Caco-2 (cell line): ENCODE data around the gene SPECC1. TPM values are rescaled to one million over a fixed set of nuclear protein-coding genes. Genes with fewer than 3 reads are reported as not detected.
"Not testable (repeated sequence)": the region's sequence is repeated elsewhere in the genome, so short reads cannot be mapped to it uniquely, and the experiment has no call there.

Experiments used
- BruUV-seq: library from RNA; stranded (reverse); fragments of 400-500 nt; replicated peaks from 2 replicates; lab custom pipeline; 2021; lab: Mats Ljungman, UMichigan
- CTCF ChIA-PET: fragments of 300-600 bp; sonication (Branson Sonifier 250); formaldehyde crosslinking; loops from one replicate; lab custom pipeline; 2022; ENCODE audit warnings: antibody characterized with exemption; lab: Charles Lee
- POLR2A ChIA-PET: fragments of 300-600 bp; sonication (Branson Sonifier 250); formaldehyde crosslinking; loops from one replicate; lab custom pipeline; 2022; ENCODE audit warnings: antibody characterized with exemption; lab: Charles Lee
- DNase-seq, 2 experiments: peaks; one replicate each; pipeline versions ENCODE4 v3.0.0 to v3.0.0-alpha.2; 2020 to 2022
- H3K27me3 ChIP-seq: replicated peaks from 2 replicates; pipeline ENCODE4 v1.6.0; 2011; ENCODE audit warnings: low read length; ENCODE audit not compliant: control insufficient read depth, insufficient read depth
- H3K36me3 ChIP-seq: 2 replicates; pipeline ENCODE4 v1.5.1; 2011; ENCODE audit warnings: low read length; ENCODE audit not compliant: control insufficient read depth, insufficient read depth
- H3K4me1 ChIP-seq: fragments of 250-450 bp; sonication (Bioruptor Pico); 2 replicates; pipeline ENCODE4 v1.5.1; 2020; ENCODE audit warnings: mild to moderate bottlenecking
- H3K4me3 ChIP-seq: 2 replicates; pipeline ENCODE4 v1.5.1; 2011; ENCODE audit warnings: low read depth, mild to moderate bottlenecking, control low read depth, low read length
- H3K9me3 ChIP-seq: fragments of 250-450 bp; sonication (Bioruptor Pico); 2 replicates; pipeline ENCODE4 v1.5.1; 2020; ENCODE audit warnings: mild to moderate bottlenecking, moderate library complexity
- H3K27ac Mint-ChIP-seq: one replicate; pipeline ENCODE4 v1.8.0; 2022; ENCODE audit warnings: mixed read lengths; ENCODE audit not compliant: unreplicated experiment
- H3K27me3 Mint-ChIP-seq: one replicate; pipeline ENCODE4 v1.8.0; 2022; ENCODE audit warnings: mixed read lengths; ENCODE audit not compliant: insufficient read depth, unreplicated experiment
- H3K36me3 Mint-ChIP-seq: one replicate; pipeline ENCODE4 v1.8.0; 2022; ENCODE audit warnings: mild to moderate bottlenecking, mixed read lengths; ENCODE audit not compliant: insufficient read depth, unreplicated experiment
- H3K4me1 Mint-ChIP-seq: one replicate; pipeline ENCODE4 v1.8.0; 2022; ENCODE audit warnings: low read depth, mixed read lengths; ENCODE audit not compliant: unreplicated experiment
- H3K4me3 Mint-ChIP-seq: one replicate; pipeline ENCODE4 v1.8.0; 2022; ENCODE audit warnings: mild to moderate bottlenecking, moderate library complexity, mixed read lengths; ENCODE audit not compliant: unreplicated experiment
- H3K9me3 Mint-ChIP-seq: one replicate; pipeline ENCODE4 v1.8.0; 2022; ENCODE audit warnings: mixed read lengths; ENCODE audit not compliant: unreplicated experiment
- CTCF ChIP-seq, 2 experiments: fragments of 200-600 bp in 1 of 2; IDR thresholded peaks; 1 replicate in 1 of 2; 2 replicates in 1 of 2; pipeline versions ENCODE4 v1.5.1 to v1.8.0; 2011 to 2022; ENCODE audit warnings: antibody characterized with exemption in 1 of 2, control low read depth in 1 of 2, inconsistent platforms in 1 of 2, low read depth in 1 of 2, low read length in 1 of 2, mild to moderate bottlenecking in 1 of 2, moderate library complexity in 1 of 2; ENCODE audit not compliant: insufficient read depth in 1 of 2, severe bottlenecking in 1 of 2, unreplicated experiment in 1 of 2
- intact Hi-C: fragments of 100-400 bp; cut with micrococcal nuclease; formaldehyde crosslinking; loops from one replicate; pipeline ENCODE4 v1.10.0; 2022; ENCODE audit not compliant: unreplicated experiment
- total RNA-seq: library from RNA; stranded (reverse); gene quantifications from 2 replicates; pipeline ENCODE4 v1.2.3, GENCODE V29; 2022

The SPECC1 gene
- total RNA-seq, 1 experiment from 2014 or later = 123 TPM

- Histone ChIP-seq H3K4me3 (no peak overlapping the region), H3K27me3 (no peaks in the 10 kb centered on the region), H3K4me1 (no peaks in the 10 kb centered on the region), H3K9me3 (no peaks in the 10 kb centered on the region), H3K36me3 (no peaks in the 10 kb centered on the region)
- Mint-ChIP-seq H3K4me3 (no peak overlapping the region), H3K27me3 (no peaks in the 10 kb centered on the region), H3K4me1 (peaks cover 8% of the 10 kb centered on the region), H3K36me3 (no peaks in the 10 kb centered on the region), H3K9me3 (no peaks in the 10 kb centered on the region), H3K27ac (no peak overlapping the region)
- ChIA-PET POLR2A (no interaction called here), CTCF (interaction anchor here (1.6 kb wide), 2 partner anchors 11 to 113 kb away, joined by 3 to 8 read pairs; no protein-coding TSS in a partner anchor)
- BruUV-seq = no TSS peak
- DNase-seq = no peak
- intact Hi-C loops = no loop called here
- TF ChIP-seq CTCF (IDR thresholded peaks at IDR 0.05; ENCODE audit: insufficient read depth in 1 of 2, low read depth in 1 of 2, low read length in 1 of 2, severe bottlenecking in 1 of 2, unreplicated experiment in 1 of 2) = no peak
These were observed 96.6 kb downstream of the SPECC1 start for GRCh38 chr17:20105539-20106280.

DNA sequence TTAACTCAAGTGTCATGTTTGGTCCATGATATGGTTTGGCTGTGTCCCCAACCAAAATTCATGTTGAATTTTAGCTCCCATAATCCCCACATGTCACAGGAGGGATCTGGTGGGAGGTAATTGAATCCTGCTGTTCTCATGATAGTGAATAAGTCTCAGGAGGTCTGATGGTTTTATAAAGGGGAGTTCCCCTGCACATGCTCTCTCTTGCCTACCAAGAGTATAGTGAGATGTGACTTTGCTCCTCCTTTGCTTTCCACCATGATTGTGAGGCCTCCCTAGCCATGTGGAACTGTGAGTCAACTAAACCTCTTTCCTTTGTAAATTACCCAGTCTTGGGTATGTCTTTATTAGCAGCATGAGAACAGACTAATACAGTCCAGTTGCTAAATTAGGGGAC is 97.3 kb downstream of the SPECC1 start:
- H3K27me3 ChIP-seq, H3K36me3 Mint-ChIP-seq, BruUV-seq, intact Hi-C loops, POLR2A ChIA-PET, DNase-seq, H3K4me1 Mint-ChIP-seq, H3K27me3 Mint-ChIP-seq, H3K4me3 Mint-ChIP-seq, H3K36me3 ChIP-seq, H3K27ac Mint-ChIP-seq, H3K9me3 Mint-ChIP-seq, H3K9me3 ChIP-seq, H3K4me3 ChIP-seq, H3K4me1 ChIP-seq: not testable (repeated sequence)
- CTCF ChIA-PET = interaction anchor here (1.6 kb wide), 1 partner anchor 113 kb away, joined by 3 read pairs; no protein-coding TSS in a partner anchor

DNA sequence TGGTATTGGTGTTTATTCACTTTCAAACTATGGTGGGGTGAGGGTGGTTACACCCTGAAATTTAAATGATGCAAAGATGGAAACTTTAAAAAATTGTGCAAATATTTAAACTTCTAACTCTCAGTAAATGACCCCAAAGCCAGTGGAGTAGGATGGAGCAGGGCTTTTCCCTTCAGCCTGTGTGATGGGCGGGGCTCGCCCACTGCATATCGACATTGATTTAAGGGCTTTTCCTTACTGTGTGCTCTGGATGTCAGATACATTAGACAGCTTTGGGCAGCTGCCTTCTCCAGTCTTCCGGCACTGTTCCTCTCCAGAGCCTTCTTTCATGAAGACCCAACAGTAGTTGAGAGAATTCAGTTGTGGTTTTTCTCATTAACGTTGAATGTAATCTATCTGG is 99.9 kb downstream of the SPECC1 start:
- CTCF ChIA-PET = no interaction called here

More for the DNA sequence above, 99.9 kb downstream of the SPECC1 start:
- Histone ChIP-seq H3K9me3 (no peaks in the 10 kb centered on the region), H3K27me3 (no peaks in the 10 kb centered on the region), H3K36me3 (no peaks in the 10 kb centered on the region), H3K4me3 (no peak overlapping the region), H3K4me1 (no peaks in the 10 kb centered on the region)
- H3K27me3 Mint-ChIP-seq = peaks cover 9% of the 10 kb centered on the region
- no peak for TF ChIP-seq CTCF (IDR thresholded peaks at IDR 0.05; ENCODE audit: insufficient read depth in 1 of 2, low read depth in 1 of 2, low read length in 1 of 2, severe bottlenecking in 1 of 2, unreplicated experiment in 1 of 2)
- H3K27ac Mint-ChIP-seq = no peak overlapping the region
- peaks cover 2% of the 10 kb centered on the region for H3K4me1 Mint-ChIP-seq
- H3K9me3 Mint-ChIP-seq = no peaks in the 10 kb centered on the region
- no peak overlapping the region for H3K4me3 Mint-ChIP-seq
- intact Hi-C loops = no loop called here
- no TSS peak for BruUV-seq
- DNase-seq = no peak
- POLR2A ChIA-PET = no interaction called here
- no peaks in the 10 kb centered on the region for H3K36me3 Mint-ChIP-seq
